ENCODE data around the gene TMEM242. TPM values are rescaled to one million over a fixed set of nuclear protein-coding genes. Genes with fewer than 3 reads are reported as not detected.

TMEM242 gene
- polyA plus RNA-seq, 4 donors = 11.8 to 15.1 (median 14.3) TPM

DNA sequence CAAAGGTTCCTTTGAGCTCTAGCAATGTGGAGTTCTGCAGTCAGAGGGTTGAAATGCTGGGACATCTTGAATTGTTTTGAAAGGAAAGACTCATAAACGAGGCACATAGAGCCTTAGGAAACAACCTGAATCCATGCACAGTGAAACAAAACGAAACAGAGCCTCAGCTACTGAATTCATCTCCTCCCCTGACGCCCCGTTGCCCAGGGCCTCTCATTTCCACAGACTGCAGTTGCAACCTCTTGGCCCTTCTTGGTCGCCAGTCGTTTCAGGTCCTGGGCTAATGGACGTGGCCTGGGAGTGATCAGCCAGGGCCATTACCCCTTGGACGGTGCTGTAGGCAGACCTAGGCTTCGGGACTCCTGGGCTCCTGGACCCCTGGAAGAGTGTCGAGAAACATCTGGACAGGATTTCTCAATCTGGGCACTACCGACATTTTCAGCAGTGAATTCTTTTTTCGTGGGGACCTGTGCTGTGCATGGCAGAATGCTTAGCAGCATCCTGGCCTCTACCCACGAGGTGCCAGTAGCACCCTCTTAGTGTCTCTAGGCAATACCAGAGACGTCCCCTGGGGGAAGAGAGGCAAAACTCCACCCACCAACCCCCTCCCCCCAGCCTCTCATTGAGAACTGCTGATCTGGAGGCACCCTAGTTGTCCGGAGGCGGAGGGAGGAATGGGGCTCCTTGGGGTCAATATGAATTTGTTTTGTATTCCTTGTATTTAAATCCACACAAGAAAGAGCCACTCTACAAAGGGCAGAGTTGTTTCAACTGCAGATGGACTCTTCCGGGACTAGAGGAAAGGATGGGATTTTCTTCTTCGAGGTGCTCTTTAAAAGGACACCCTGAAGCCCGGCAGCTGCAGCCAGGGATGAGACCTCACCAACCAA, 50.2 kb downstream of the TMEM242 start:
- DNase-seq (ENCODE audit: low read depth in 4 of 4, low spot score in 2 of 4) = no peak

GRCh38 chr6:157272372-157272771, 50.9 kb downstream of the TMEM242 start:
- DNase-seq (ENCODE audit: low read depth in 4 of 4, low spot score in 2 of 4) = no peak

DNA sequence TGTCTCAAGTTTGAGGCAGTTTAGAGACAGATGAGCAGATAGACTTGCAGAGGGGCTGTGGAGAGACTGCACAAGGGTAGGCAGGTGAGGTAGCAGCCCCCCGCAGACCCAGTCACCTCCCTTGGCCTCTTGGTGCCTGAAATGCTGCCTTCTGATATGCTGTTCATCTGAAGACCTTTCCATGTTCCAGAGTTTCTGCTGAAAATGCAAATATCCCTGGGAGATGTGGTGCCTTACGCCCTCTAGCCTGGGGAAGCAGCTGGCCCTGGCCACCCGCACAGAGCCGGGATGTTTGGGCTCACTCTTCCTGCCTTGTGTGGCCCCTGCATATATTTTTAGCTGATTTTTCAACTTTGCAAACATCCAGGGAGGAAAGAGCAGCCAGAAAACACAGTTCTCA, 51.4 kb downstream of the TMEM242 start:
- no peak for DNase-seq (ENCODE audit: low read depth in 4 of 4, low spot score in 2 of 4)

GRCh38 chr6:157271441-157271840, 51.9 kb downstream of the TMEM242 start:
- no peak for DNase-seq (ENCODE audit: low read depth in 4 of 4, low spot score in 2 of 4)

DNA sequence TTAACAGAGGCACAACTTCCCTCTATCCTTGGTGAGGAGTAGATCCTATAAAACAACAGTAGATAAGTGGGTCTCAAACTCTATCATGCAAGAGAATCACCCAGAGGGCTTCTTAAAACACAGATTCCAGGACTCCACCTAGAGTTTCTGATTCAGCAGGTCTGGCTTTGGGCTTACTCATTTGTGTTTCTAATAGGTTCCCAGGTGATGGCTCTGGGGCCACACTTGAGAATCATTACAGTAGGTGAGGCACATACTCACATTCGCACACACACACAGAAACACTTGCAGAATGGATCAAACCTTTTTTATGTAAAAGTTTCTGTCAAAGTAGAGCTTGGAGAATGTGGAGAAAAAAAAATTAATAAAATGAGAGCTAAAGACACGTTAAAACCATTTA, 52.4 kb downstream of the TMEM242 start:
- DNase-seq (ENCODE audit: low read depth in 4 of 4, low spot score in 2 of 4) = no peak

DNA sequence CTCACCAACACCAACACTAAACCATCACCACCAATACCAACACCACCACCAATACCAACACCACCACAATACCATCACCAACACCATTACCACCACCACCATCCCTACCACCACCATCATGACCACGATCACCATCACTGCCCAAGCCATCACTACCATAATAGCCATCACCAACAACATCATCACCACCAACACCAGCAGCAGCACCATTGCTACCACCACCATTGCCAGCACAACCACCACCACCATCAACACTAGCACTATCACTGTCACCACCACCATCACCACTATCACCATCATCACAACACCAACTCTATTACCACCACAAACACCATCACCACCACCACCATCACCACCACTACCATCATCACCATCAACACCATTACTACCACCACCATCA, 53.0 kb downstream of the TMEM242 start:
- no peak for DNase-seq (ENCODE audit: low read depth in 4 of 4, low spot score in 2 of 4)

GRCh38 chr6:157269261-157269794, 54.0 kb downstream of the TMEM242 start:
- peak; percentile 42 to 67 (median 57) for DNase-seq (ENCODE audit: low read depth in 4 of 4, low spot score in 2 of 4)

GRCh38 chr6:157268835-157269234, 54.5 kb downstream of the TMEM242 start:
- no peak for DNase-seq (ENCODE audit: low read depth in 4 of 4, low spot score in 2 of 4)

- no peak for DNase-seq (ENCODE audit: low read depth in 4 of 4, low spot score in 2 of 4)
Observed at GRCh38 chr6:157268396-157268795, 54.9 kb downstream of the TMEM242 start.

DNA sequence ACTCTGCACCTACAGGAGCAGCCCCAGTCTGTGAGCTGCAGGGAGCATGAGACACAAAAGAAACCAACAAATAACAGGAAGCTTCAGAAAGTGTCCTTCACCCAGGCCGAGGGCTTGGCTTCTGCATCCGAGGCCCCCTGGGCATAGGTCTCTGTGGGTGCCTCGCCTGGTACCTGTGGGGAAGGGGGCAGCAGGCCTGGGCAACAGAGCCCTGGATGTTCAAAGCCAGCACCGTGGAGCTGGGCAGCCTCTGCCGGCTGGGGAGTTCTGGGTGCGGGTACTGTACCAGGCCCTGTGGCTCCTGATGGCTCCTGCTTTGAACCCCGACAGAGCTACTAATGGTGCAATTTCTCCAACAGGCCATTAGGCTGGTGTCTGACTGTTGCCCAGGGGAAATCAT, 55.7 kb downstream of the TMEM242 start:
- no peak for DNase-seq (ENCODE audit: low read depth in 4 of 4, low spot score in 2 of 4)

DNA sequence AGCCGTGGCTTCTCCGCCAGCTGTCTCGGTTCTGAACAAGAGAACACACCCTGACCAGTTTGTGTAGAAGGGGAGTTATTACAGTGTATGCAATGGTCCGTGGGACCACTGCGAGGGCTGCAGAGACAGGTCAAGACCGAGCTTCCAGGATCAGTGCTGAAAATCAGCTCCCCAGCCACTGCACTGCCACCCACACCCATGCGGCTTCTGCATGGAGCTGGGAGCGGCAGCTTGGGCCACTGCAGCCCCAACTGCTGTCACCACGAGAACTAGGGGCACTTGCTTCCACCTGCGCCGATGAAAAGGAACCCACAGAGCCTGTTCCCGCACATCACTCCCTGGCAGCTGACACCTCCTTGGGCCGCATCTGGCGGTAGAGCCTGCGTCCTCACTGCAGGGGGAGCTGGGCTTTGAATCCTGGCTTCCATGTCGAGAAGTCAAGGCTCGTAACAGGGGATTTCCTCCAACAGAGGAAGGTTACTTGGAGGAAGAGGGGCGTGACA, 56.2 kb downstream of the TMEM242 start:
- DNase-seq (ENCODE audit: low read depth in 4 of 4, low spot score in 2 of 4) = no peak

DNA sequence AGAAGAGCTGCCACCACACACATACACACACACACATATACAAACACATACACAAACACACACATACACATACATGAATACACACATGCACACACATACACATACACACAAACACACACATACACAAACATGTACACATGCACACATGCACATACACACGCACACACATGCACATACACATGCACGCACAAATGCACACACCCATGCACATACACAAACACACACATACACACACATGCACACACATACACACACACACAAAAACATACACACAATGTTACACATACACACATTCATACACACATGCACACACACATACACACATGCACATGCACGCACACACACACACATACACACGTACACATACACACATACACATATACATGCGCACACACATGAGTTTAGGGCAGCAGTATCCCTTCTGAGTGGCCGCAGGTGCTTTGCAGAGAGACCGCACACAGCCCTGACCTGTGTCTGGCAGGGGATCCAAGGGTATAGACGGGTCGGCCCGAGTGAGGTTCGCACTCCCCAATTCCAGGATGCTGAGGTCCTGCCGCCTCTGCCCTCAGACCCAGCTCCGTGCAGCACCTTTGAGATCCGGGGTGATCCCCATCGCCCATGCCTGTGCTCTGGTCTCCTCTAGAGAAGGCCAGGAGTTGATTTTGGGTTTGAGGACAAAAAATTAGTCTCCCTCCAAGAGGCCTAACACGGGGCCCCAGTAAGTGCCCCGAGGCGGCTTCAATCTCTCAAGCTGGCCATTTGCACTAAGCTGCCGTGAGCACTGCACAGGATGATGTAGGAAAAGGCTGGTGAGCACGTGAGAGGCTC, 56.8 kb downstream of the TMEM242 start:
- DNase-seq (ENCODE audit: low read depth in 4 of 4, low spot score in 2 of 4) = no peak

GRCh38 chr6:157265635-157266034, 57.7 kb downstream of the TMEM242 start:
- DNase-seq (ENCODE audit: low read depth in 4 of 4, low spot score in 2 of 4) = no peak

DNA sequence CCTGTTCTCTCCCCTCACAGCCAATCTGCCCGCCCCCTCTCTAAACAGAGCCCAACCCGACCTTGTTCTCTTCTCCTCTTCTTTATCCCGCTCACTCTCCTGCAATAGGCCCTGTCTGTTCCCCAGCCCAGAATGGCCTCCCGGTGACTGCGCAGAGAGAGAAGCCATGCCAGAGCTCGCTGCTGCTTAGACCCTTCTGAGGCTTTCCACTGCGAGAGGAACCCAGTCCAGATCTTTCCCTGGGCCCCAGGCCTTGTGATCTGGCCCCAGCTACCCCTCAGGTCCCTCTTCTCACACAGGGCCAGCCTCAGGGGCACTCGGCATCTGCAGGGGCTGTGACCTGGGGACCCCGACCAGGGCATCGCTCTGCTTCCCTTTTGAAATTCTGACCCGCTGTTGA, 58.1 kb downstream of the TMEM242 start:
- DNase-seq (ENCODE audit: low read depth in 4 of 4, low spot score in 2 of 4) = no peak

DNA sequence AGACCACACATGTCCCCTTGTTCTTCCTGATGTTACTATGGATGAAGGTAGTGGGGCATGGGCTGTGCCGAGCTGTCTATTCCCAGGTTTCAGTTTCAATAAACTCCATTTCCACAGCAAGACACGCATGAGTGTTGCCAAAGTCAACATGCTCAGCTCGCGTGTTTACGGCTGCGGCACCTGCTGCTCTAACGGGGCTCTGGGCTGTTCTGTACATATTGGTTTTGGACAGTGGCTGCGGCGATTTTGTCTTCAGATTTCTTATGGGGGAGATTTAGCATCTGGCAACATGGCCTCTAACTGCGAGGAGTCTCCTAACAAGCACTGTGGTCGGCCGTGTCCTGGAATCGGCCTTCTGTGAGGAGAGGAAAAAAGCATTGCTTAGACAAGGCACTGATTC, 58.6 kb downstream of the TMEM242 start:
- no peak for DNase-seq (ENCODE audit: low read depth in 4 of 4, low spot score in 2 of 4)

- DNase-seq (ENCODE audit: low read depth in 4 of 4, low spot score in 2 of 4) = no peak
Observed at GRCh38 chr6:157263881-157264397, 59.4 kb downstream of the TMEM242 start.

- no peak for DNase-seq (ENCODE audit: low read depth in 4 of 4, low spot score in 2 of 4)
Observed at GRCh38 chr6:157263146-157263545, 60.2 kb downstream of the TMEM242 start.

- no peak for DNase-seq (ENCODE audit: low read depth in 4 of 4, low spot score in 2 of 4)
Observed at GRCh38 chr6:157261606-157262005, 61.7 kb downstream of the TMEM242 start.

DNA sequence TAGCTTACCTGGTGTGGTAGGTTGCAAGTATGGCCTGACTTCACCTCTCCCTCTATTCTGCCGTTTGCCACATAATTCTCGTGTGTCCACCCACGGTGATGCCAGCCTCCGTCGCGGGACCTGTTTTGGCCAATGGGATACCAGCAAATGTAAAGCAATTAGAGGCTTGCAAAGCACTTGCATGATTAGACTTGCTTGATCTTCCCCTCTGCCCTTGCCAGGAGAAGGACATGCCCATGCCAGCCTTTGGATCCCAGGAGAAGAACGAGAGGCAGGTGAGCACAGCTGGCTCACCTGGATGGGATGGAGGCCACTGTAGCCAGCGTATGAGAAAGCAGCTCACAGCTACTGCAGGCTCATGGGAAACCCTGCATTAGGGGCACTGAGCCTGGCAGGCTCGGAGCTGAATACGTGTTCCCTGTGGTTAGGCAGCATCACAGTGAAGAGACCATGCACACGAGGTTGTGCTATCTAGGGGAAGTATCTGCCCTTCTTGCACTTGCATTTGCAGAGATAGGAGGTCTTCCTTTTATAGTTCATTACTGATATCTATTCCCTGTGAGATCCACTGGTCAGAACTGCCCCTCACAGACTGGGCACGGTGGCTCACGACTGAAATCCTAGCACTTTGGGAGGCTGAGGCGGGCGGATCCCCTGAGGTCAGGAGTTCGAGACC, 62.4 kb downstream of the TMEM242 start:
- no peak for DNase-seq (ENCODE audit: low read depth in 4 of 4, low spot score in 2 of 4)

DNA sequence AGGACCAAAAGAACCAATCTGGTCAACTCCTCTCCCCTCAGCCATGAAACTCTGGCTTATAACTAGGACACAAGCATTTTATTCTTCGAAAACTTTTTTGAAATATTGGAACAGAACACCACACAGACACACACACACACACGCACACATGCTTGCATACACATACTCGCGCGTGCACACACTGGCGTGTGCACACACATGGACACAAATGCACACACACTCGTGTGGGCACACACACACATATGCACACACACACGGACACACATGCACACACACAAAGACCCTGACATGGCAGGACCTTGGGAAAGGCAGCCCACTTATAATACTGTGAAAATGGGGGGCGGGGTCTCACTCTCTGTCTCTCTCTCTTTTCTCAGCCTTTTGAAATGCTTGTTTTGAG, 63.9 kb downstream of the TMEM242 start:
- DNase-seq (ENCODE audit: low read depth in 4 of 4, low spot score in 2 of 4) = no peak
